Neural cell (in vitro differentiated cells): ENCODE measurements around the gene PRG2.

Experiments used
- CTCF ChIP-seq: fragments of 450-650 bp; IDR thresholded peaks from 2 replicates; pipeline ENCODE4 v1.5.1; 2014; ENCODE audit warnings: antibody characterized with exemption, mild to moderate bottlenecking, moderate library complexity; ENCODE audit not compliant: poor library complexity, severe bottlenecking
- EP300 ChIP-seq: fragments of 450-650 bp; conservative IDR thresholded peaks from 2 replicates; pipeline ENCODE4 v1.6.1; 2014; ENCODE audit warnings: antibody characterized with exemption, mild to moderate bottlenecking, moderate library complexity; ENCODE audit not compliant: poor library complexity, severe bottlenecking
- EZH2 ChIP-seq: fragments of 200-600, 300-800 bp; shearing (Covaris generic), sonication (generic); IDR thresholded peaks from 2 replicates; pipeline ENCODE4 v1.6.1; 2014; ENCODE audit warnings: antibody characterized with exemption, low read length, borderline replicate concordance, mild to moderate bottlenecking; ENCODE audit not compliant: insufficient read depth, poor library complexity, severe bottlenecking
- MXI1 ChIP-seq: fragments of 450-650 bp; conservative IDR thresholded peaks from 2 replicates; pipeline ENCODE4 v1.6.1; 2014; ENCODE audit warnings: antibody characterized with exemption, mild to moderate bottlenecking; ENCODE audit not compliant: poor library complexity, severe bottlenecking
- RAD21 ChIP-seq: fragments of 450-650 bp; conservative IDR thresholded peaks from 2 replicates; pipeline ENCODE4 v1.6.1; 2014; ENCODE audit warnings: antibody characterized with exemption, mild to moderate bottlenecking, moderate library complexity

GRCh38 chr11:57402188-57403002, 11.9 kb upstream of the PRG2 start:
- TF ChIP-seq EZH2 (no peak), CTCF (no peak), RAD21 (no peak), MXI1 (no peak), EP300 (no peak)
